ENCODE measurements around the gene SLC35D3. TPM values are rescaled to one million over a fixed set of nuclear protein-coding genes. Genes with fewer than 3 reads are reported as not detected.

SLC35D3 gene
- polyA plus RNA-seq, 3 donors = not detected

GRCh38 chr6:136964398-136964797 lies 42.3 kb downstream of the SLC35D3 start:
- 100% methylated on average over 1 of the region's 2 CpGs for WGBS (ENCODE audit: insufficient coverage)
- no peaks in the 10 kb centered on the region for H3K9me3 Mint-ChIP-seq
- Histone ChIP-seq H3K4me3 (replicated peaks in 1 of 3; ENCODE audit: low read depth in 2 of 3, low read length in 3 of 3) (no peak overlapping the region), H3K4me2 (replicated peaks; ENCODE audit: extremely low read depth, low read length, poor library complexity, severe bottlenecking) (no peak overlapping the region), H3K27me3 (ENCODE audit: control insufficient read depth in 2 of 2, insufficient read depth in 2 of 2, low read length in 2 of 2) (peaks cover 0 to 5% of the 10 kb centered on the region in 2 donors), H3K9ac (ENCODE audit: insufficient read depth, low read length, poor library complexity, severe bottlenecking) (no peak overlapping the region), H2AFZ (ENCODE audit: insufficient read depth, low read depth, low read length, poor library complexity, severe bottlenecking) (no peak overlapping the region), H3K79me2 (ENCODE audit: insufficient read depth, low read length) (no peaks in the 10 kb centered on the region), H3K4me1 (ENCODE audit: control insufficient read depth in 1 of 2, insufficient read depth in 2 of 2, low read length in 2 of 2) (no peaks in the 10 kb centered on the region), H3K36me3 (replicated peaks in 1 of 2; ENCODE audit: control insufficient read depth in 1 of 2, insufficient read depth in 2 of 2, low read length in 2 of 2) (no peaks in the 10 kb centered on the region), H4K20me1 (ENCODE audit: insufficient read depth, low read length) (no peaks in the 10 kb centered on the region), H3K27ac (ENCODE audit: low read depth in 1 of 2, low read length in 2 of 2) (no peak overlapping the region), H3K9me3 (replicated peaks in 1 of 2; ENCODE audit: control insufficient read depth in 1 of 2, insufficient read depth in 1 of 2, low read length in 2 of 2) (no peaks in the 10 kb centered on the region)
- intact Hi-C loops (cut with micrococcal nuclease) = no loop called here
- peak overlapping the region in 1 of 7 donors; percentile 37 for H3K27ac Mint-ChIP-seq
- no peak overlapping the region for H3K4me3 Mint-ChIP-seq
- DNase-seq = no peak
- peaks cover 3% of the 10 kb centered on the region for H3K4me1 Mint-ChIP-seq
- peaks cover 4 to 28% (median 15%) of the 10 kb centered on the region in 3 donors for H3K27me3 Mint-ChIP-seq (ENCODE audit: low read depth in 3 of 3)
- TF ChIP-seq, protein P1, sequence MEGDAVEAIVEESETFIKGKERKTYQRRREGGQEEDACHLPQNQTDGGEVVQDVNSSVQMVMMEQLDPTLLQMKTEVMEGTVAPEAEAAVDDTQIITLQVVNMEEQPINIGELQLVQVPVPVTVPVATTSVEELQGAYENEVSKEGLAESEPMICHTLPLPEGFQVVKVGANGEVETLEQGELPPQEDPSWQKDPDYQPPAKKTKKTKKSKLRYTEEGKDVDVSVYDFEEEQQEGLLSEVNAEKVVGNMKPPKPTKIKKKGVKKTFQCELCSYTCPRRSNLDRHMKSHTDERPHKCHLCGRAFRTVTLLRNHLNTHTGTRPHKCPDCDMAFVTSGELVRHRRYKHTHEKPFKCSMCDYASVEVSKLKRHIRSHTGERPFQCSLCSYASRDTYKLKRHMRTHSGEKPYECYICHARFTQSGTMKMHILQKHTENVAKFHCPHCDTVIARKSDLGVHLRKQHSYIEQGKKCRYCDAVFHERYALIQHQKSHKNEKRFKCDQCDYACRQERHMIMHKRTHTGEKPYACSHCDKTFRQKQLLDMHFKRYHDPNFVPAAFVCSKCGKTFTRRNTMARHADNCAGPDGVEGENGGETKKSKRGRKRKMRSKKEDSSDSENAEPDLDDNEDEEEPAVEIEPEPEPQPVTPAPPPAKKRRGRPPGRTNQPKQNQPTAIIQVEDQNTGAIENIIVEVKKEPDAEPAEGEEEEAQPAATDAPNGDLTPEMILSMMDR (IDR thresholded peaks at IDR 0.05) = no peak
- H3K36me3 Mint-ChIP-seq = no peaks in the 10 kb centered on the region

GRCh38 chr6:136967876-136968752 lies 46.0 kb downstream of the SLC35D3 start:
- 56% methylated on average over 13 of the region's 19 CpGs for WGBS (ENCODE audit: insufficient coverage)
- Mint-ChIP-seq H3K4me1 (peaks cover 3% of the 10 kb centered on the region), H3K27ac (peak overlapping the region in 1 of 7 donors; percentile 47), H3K9me3 (no peaks in the 10 kb centered on the region), H3K36me3 (no peaks in the 10 kb centered on the region), H3K27me3 (ENCODE audit: low read depth in 3 of 3) (peaks cover 13 to 36% (median 14%) of the 10 kb centered on the region in 3 donors), H3K4me3 (no peak overlapping the region)
- TF ChIP-seq, protein P1 (IDR thresholded peaks at IDR 0.05) = peak; percentile 77
- no peak overlapping the region for H3K27ac ChIP-seq (ENCODE audit: low read depth in 1 of 2, low read length in 2 of 2)
- intact Hi-C loops (cut with micrococcal nuclease) = loop anchor here (2.0 to 5.0 kb wide), 2 partner anchors 673 to 674 kb away; no protein-coding TSS in a partner anchor
- no peaks in the 10 kb centered on the region for H3K79me2 ChIP-seq (ENCODE audit: insufficient read depth, low read length)
- DNase-seq = peak; percentile 23 to 54 (median 50)
- peaks cover 0 to 5% of the 10 kb centered on the region in 2 donors for H3K27me3 ChIP-seq (ENCODE audit: control insufficient read depth in 2 of 2, insufficient read depth in 2 of 2, low read length in 2 of 2)
- H3K4me1 ChIP-seq (ENCODE audit: control insufficient read depth in 1 of 2, insufficient read depth in 2 of 2, low read length in 2 of 2) = no peaks in the 10 kb centered on the region
- H3K9me3 ChIP-seq (replicated peaks in 1 of 2; ENCODE audit: control insufficient read depth in 1 of 2, insufficient read depth in 1 of 2, low read length in 2 of 2) = no peaks in the 10 kb centered on the region
- H2AFZ ChIP-seq (ENCODE audit: insufficient read depth, low read depth, low read length, poor library complexity, severe bottlenecking) = no peak overlapping the region
- no peaks in the 10 kb centered on the region for H4K20me1 ChIP-seq (ENCODE audit: insufficient read depth, low read length)
- no peak overlapping the region for H3K4me3 ChIP-seq (replicated peaks in 1 of 3; ENCODE audit: low read depth in 2 of 3, low read length in 3 of 3)
- no peak overlapping the region for H3K4me2 ChIP-seq (replicated peaks; ENCODE audit: extremely low read depth, low read length, poor library complexity, severe bottlenecking)
- H3K36me3 ChIP-seq (replicated peaks in 1 of 2; ENCODE audit: control insufficient read depth in 1 of 2, insufficient read depth in 2 of 2, low read length in 2 of 2) = no peaks in the 10 kb centered on the region
- H3K9ac ChIP-seq (ENCODE audit: insufficient read depth, low read length, poor library complexity, severe bottlenecking) = no peak overlapping the region
